Measurements from ENCODE around the gene CCDC40. TPM values are rescaled to one million over a fixed set of nuclear protein-coding genes. Genes with fewer than 3 reads are reported as not detected.
"Not testable (repeated sequence)": the region's sequence is repeated elsewhere in the genome, so short reads cannot be mapped to it uniquely, and the experiment has no call there.

Gene CCDC40
- polyA plus RNA-seq, 1 donor: 5.5 TPM

- DNase-seq (ENCODE audit: low read depth): no peak
Observed at GRCh38 chr17:80021600-80021999, 14.8 kb upstream of the CCDC40 start.

DNA sequence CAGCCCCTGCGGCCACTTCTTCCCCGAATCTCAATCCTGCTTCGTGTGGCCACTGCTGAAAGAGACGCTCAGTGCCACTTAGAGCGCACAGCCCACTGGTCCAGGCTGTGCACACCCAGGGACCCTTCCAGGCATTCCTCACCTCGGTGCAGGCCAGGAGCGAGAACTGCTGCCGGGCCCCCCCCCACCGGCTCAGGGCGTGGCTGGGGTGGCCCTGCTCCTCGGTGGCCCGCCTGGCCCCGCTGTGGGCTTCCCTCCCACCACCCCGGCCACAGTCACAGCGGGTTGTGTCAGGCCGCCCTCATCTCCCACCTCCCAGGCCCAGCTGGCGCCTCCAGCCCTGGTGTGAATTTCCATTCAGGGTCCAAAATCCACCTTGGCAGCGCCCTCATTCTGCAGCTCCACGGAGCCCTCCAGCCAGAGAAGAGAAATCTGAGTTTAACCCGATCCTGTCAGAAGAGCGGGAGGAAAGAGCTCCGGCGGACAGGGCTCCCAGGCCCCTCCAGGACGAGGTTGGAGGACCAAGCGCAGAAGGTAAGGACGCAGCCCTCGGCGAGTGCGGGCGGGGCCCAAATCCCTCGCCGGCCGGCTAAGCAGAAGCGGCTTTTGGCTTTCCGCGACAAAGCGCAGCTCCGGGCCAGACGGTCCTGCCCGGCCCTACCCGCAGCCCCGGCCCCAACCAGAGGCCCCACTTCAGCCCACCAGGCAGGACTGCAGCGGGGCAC is 12.8 kb upstream of the CCDC40 start:
- DNase-seq (ENCODE audit: low read depth): no peak

- DNase-seq (ENCODE audit: low read depth): no peak
Observed at GRCh38 chr17:80024206-80024972, 12.1 kb upstream of the CCDC40 start.

DNA sequence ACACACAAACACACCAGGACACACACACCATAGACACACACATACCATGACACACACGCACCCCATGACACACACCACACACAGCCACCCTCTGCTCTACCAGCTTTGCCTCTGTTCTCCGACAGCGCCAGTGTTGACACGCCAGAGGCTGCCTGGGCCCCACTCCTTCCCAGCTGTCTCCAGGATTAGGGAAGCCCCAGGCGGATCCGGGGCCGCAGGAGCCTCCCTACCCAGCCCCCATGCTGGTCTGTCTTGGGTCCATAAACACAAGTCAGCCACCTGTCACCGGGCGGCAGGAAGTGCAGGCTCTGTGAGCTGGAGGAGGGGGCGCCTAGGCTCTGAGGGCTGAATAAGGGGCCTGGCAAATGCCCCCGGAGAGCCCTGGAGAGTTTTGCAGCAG is 11.3 kb upstream of the CCDC40 start:
- DNase-seq (ENCODE audit: low read depth): no peak

- no peak for DNase-seq (ENCODE audit: low read depth)
Observed at GRCh38 chr17:80025796-80026195, 10.6 kb upstream of the CCDC40 start.

DNA sequence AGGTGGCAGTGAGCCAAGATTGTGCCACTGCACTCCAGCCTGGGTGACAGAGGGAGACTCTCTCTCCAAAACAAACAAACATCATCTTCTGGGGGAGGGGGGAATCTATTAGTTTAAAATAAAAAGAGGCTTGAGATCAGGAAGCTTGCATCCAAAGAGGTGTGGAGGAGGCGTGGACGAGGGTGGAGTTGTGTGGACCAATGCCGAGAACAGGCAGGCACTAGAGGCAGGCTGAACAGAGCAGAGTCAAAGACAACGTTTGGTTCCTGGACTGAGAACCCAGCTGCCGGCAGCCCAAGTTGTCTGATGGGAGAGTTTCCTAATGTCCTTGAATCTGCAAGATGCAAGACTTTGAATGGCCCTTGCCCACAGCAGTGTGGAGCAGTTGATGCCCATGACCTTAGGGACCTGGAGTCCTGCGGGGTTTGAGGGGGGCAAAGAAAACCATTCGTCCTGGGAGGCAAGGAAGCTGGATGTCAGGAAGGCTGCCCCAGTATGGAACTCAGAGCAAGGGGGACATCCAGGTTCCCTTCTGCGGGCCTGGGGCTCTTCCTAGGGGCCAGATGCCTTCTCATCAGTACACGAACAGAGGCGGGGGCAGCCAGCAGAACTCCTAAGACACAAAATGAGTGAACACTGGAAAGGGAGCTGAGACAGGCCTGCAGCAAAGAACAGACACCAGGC is 9.9 kb upstream of the CCDC40 start:
- DNase-seq (ENCODE audit: low read depth): no peak

GRCh38 chr17:80027043-80027435 is 9.4 kb upstream of the CCDC40 start:
- DNase-seq (ENCODE audit: low read depth): no peak

DNA sequence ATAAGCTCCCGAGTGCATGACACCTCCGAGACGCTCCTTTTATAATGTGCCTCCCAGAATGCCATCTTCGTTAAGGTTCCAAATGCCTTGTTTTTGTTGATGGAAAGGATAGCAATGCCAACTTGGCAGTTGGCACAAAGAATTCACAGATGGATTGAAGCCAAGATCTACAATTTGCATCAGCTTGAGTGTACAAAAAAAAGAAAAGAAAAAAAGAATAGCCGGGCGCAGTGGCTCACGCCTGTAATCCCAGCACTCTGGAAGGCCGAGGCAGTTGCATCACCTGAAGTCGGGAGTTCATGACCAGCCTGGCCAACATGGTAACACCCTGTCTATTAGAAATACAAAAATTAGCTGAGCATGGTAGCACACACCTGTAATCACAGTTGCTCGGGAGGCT is 8.4 kb upstream of the CCDC40 start:
- no peak for DNase-seq (ENCODE audit: low read depth)

DNA sequence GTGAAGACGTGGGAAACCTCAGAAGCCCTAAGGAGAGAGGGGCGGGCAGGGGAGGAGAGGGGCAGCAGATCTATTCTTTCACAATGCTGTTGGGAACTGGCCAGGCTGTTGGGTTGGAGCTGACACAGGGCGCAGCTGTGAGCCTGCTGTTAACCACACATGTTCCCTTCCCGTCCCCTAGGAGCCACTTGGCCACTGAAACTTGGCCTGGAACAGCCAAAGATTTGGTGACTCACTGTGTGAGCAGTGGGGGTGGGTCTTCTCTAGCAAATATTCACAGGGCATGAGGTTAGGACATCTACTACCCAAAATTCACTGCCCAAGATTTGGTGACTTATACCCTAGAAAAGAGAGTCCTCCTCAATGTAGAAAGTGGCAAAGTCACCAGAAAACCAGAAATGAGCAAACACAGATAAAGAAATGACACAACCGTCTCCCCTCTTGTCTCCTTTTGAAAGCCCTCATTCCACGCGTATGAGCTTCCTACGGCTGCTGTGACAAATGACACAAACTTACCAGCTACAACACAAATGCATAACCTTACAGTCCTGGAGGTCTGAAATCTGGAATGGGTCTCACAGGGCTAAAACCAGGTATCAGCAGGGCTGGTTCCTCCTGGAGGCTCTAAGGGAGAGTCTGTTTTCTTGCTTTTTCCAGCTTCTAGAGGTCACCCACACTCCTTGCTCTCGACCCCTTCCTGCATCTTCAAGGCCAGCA is 7.0 kb upstream of the CCDC40 start:
- DNase-seq (ENCODE audit: low read depth): peak; percentile 80

- DNase-seq (ENCODE audit: low read depth): no peak
Observed at GRCh38 chr17:80030730-80031410, 5.6 kb upstream of the CCDC40 start.

- DNase-seq (ENCODE audit: low read depth): no peak
Observed at GRCh38 chr17:80031691-80032430, 4.6 kb upstream of the CCDC40 start.

DNA sequence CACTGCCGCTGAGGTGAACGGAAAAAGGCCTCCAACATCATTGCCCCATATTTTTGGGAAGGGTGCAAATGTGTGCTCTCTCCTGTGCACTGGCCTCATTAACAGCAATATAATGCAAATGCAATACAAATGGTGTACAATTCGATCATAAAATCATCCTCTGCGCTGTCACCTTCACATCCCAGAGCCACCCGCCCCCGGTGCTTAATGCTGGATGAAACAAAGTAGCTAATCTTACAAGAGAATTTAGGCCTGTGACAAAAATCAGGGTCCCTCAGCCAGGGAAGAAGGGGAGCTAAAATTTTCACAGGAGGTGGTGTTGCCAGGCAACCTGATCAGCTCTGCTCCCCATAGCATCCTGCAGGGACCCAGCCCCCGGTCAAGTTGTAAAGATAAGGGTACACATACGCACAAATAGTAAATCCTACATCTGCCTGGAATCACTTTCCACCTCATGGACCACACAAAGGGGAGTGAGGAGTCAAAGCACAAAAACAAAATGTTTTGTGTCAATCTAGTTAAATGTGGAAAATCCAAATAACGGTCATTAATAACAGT is 3.7 kb upstream of the CCDC40 start:
- no peak for DNase-seq (ENCODE audit: low read depth)

DNA sequence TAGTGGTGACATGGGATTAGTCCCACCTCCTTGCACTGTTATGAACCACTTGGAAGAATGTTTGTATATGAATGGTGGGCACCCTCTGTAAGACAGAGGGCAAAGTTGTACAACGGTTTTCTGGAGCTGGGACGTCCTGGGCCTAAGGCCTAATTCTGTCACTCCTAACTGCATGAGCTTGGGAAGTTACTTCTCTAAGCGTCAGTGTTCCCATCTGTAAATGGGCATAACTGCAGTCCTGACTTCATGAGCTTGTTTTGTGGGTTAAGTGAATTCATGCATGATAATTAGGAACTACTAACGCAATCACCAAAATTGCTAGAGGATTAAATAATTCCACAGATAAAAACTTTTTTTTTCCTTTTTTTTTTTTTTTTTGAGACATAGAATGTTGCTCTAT is 2.6 kb upstream of the CCDC40 start:
- DNase-seq (ENCODE audit: low read depth): no peak

- DNase-seq (ENCODE audit: low read depth): no peak
Observed at GRCh38 chr17:80034791-80035686, 1.4 kb upstream of the CCDC40 start.

GRCh38 chr17:80035687-80035936 is 830 bp upstream of the CCDC40 start, which contains the start of gene TBC1D16:
Gene TBC1D16 (minus strand): TSS chr17:80035872. CDS start chr17:80013547, 22,325 bp downstream.
- no peak for DNase-seq (ENCODE audit: low read depth)

DNA sequence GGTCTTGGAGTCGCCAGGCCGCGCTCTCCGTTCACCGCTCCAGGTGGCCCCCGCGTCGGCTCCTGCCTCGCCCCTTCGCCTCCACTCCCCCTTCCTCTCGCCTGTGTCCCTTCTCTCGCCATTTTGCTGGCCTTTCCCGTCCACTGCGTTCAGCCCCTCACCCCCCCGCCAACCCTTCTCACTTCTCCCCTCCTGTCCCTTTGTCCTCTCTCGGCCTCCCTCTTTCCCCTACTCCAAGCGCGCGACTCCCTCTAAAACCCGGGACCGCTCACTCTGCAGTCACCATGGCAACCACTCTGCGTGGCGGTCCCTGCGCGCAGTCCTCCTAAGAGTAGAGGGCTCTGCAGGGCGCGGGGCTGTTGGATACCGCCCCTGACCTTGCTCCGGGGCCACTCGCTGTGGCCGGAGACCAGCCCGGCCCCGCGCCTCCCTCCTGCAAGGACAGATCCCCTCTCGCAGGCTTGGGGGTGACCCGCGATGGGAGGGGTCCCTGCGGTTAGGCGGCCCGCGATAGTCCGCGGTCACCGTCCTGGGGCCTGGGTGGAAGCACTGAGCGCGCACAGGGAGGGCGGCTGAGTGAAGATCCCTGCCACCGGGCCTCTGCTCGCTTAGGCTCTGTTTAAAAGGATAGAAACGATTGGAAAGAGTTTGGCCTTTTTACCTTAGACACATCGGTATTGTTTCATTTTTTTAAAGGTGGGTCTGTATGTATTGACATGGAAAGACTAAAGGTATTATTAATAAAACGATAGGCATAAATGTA is 454 bp downstream of the CCDC40 start:
- DNase-seq (ENCODE audit: low read depth): no peak

GRCh38 chr17:80043963-80044362 is 7.5 kb downstream of the CCDC40 start:
- no peak for DNase-seq (ENCODE audit: low read depth)

DNA sequence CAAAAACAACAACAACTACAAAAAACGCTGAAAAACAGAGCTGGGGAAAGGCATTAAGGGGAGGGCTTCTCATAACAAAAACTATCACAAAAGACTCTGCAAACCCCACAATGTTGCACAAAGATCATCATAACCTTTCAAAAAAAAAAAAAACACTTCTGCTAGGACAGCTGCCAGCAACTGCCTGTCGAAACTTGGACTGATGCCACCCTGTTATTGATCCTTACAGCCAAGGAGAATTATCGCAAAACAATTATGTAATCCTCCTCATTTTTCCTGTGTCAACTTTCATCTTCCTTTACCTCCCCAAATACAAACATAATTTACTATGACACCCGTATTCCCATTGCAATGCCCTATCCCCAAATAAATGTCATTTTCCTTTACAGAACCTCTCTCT is 9.3 kb downstream of the CCDC40 start:
- no peak for DNase-seq (ENCODE audit: low read depth)

DNA sequence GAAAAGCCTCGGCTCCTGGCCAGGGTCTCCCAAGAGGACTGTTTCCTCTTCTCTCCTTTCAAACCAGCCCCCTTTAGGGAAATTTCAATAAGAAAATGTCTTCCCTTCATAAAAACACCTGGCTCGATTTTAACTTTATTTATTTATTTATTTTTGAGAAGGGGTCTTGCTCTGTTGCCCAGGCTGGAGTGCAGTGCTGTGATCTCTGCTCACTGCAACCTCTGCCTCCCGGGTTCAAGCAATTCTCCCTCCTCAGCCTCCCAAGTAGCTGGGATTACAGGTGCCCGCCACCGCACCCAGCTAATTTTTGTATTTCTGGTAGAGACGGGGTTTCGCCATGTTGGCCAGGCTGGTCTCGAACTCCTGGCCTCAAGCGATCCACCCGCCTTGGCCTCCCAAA is 10.3 kb downstream of the CCDC40 start:
- not testable (repeated sequence) for DNase-seq (ENCODE audit: low read depth)

Data from forelimb muscle (tissue), 1 donor.